Measurements from ENCODE around the gene STRBP.

The STRBP gene

GRCh38 chr9:123072407-123072995 is 195.9 kb downstream of the STRBP start:
- TF ChIP-seq POU2F2 (IDR thresholded peaks at IDR 0.05; ENCODE audit: low read depth, low read length) (no peak), POLR2A (IDR thresholded peaks at IDR 0.05; ENCODE audit: low read depth, low read length) (no peak), TAF1 (IDR thresholded peaks at IDR 0.05; ENCODE audit: low read depth, low read length) (no peak), PAX5 (IDR thresholded peaks at IDR 0.05; ENCODE audit: insufficient read depth, low read length, severe bottlenecking) (no peak), SPI1 (IDR thresholded peaks at IDR 0.05; ENCODE audit: low read depth, low read length) (no peak), POLR2AphosphoS5 (IDR thresholded peaks at IDR 0.05; ENCODE audit: low read depth, low read length) (no peak)
- no peak for FAIRE-seq
- DNase-seq (ENCODE audit: insufficient read length, low spot score), result no peak
